ENCODE data around the gene LRFN2. TPM values are rescaled to one million over a fixed set of nuclear protein-coding genes. Genes with fewer than 3 reads are reported as not detected.

LRFN2 gene
- polyA plus RNA-seq, 1 of the 3 experiments (the other 2 are of a cell fraction) = 0.02 TPM

DNA sequence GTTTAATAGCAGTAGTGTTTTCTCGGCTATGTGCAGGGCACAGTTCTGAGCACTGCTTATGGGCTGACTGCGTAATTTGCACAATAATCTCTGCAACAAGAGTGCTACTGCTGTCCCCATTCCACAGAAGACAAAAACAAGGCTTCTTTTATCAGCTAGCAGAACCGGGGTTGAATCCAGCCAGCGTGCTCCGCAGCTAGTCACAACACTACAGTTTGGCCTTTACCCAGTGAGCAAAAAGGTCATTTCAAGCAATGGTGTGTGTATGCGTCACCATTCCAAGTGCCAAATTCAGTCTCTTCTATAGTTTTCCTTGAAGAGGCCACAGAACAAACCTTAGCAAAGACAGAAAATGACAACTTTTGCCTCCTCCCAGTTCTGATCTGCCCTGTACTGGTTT, 61.1 kb downstream of the LRFN2 start:
- H2AFZ ChIP-seq (ENCODE audit: low read depth) = no peak overlapping the region
- H3K9ac ChIP-seq = no peak overlapping the region
- H3F3A ChIP-seq (replicated peaks; ENCODE audit: insufficient read depth) = no peaks in the 10 kb centered on the region
- no peak overlapping the region for H3K4me3 ChIP-seq (ENCODE audit: low read depth in 2 of 2, low read length in 1 of 2)
- H3K79me2 ChIP-seq (ENCODE audit: insufficient read depth) = no peaks in the 10 kb centered on the region
- ChIA-PET POLR2A (no interaction called here), CTCF (interaction anchor here (1.0 kb wide), 1 partner anchor 18 kb away, joined by 3 read pairs; no protein-coding TSS in a partner anchor)
- no peaks in the 10 kb centered on the region for H3K9me2 ChIP-seq
- WGBS (ENCODE audit: low lambda C conversion rate) = 53% methylated on average over 5 of the region's 6 CpGs
- H3K4me1 ChIP-seq (ENCODE audit: control insufficient read depth in 1 of 2, insufficient read depth in 2 of 2, low read depth in 1 of 2, low read length in 1 of 2) = peaks cover 0 to 22% of the 10 kb centered on the region in 2 experiments; a peak in 1 of 4 replicates
- TF ChIP-seq SIN3A (IDR thresholded peaks at IDR 0.05; ENCODE audit: borderline replicate concordance, low read depth, low read length) (no peak), EP300 (IDR thresholded peaks at IDR 0.05; ENCODE audit: borderline replicate concordance in 1 of 2, low read depth in 1 of 2, low read length in 1 of 2) (no peak)
- no peak overlapping the region for H3K4me2 ChIP-seq
- H4K20me1 ChIP-seq (ENCODE audit: insufficient read depth) = no peaks in the 10 kb centered on the region
- H3K27ac ChIP-seq (ENCODE audit: low read depth in 2 of 2, low read length in 1 of 2) = no peak overlapping the region
- no peaks in the 10 kb centered on the region; the same call in 1 of the 2 replicates for H3K27me3 ChIP-seq (ENCODE audit: insufficient read depth)
- no peak for DNase-seq
- no peaks in the 10 kb centered on the region for H3K9me3 ChIP-seq
- H3K36me3 ChIP-seq (replicated peaks in 1 of 2; ENCODE audit: control insufficient read depth in 1 of 2, insufficient read depth in 2 of 2, low read length in 1 of 2) = no peaks in the 10 kb centered on the region

DNA sequence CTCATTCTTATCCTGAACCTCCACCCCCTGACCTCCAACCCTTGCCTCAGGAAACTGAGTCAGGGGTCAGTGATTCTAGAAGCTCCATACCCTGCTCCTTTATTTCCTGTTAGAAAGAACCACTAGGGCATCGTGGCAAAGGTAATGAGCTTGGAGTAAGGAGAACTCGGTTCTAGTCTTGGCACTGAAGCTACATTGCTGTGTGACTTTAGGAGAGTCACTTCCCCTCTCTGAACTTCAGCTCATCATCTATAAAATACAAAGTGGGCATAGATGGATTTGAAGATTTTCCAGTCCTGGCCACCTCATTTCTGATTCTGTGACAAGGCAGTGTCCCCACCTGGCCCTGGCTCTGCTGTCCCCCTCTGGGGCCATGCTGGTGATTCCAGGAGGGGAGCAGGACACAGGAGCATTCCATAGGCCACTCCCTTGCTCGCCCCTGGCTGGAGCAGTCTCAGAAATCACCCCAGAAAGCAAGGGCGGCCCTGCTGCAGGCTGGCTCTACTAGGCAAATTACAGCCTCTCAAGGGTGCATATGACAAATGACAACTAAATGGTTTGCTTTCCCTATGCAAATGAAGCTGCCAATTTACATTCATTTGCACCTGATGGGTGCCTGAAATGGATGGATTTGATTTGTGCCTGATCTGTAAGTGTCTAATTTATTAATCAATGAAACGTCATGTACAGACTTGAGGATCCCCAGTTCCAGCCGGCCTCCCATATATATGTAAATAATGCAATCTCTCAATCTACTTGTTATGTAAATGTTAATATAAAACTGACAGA, 62.2 kb downstream of the LRFN2 start:
- TF ChIP-seq SIN3A (IDR thresholded peaks at IDR 0.05; ENCODE audit: borderline replicate concordance, low read depth, low read length) (no peak), EZH2phosphoT487 (IDR thresholded peaks at IDR 0.05; ENCODE audit: borderline replicate concordance, low read depth) (no peak), TEAD4 (IDR thresholded peaks at IDR 0.05; ENCODE audit: borderline replicate concordance, insufficient read depth) (no peak)
- no peaks in the 10 kb centered on the region for H3K79me2 ChIP-seq (ENCODE audit: insufficient read depth)
- H3K4me1 ChIP-seq (ENCODE audit: control insufficient read depth in 1 of 2, insufficient read depth in 2 of 2, low read depth in 1 of 2, low read length in 1 of 2) = peaks cover 0 to 33% of the 10 kb centered on the region in 2 experiments; a peak in 1 of 4 replicates
- H3K27me3 ChIP-seq (ENCODE audit: insufficient read depth) = no peaks in the 10 kb centered on the region; the same call in 1 of the 2 replicates
- no peak overlapping the region for H2AFZ ChIP-seq (ENCODE audit: low read depth)
- H3K9me3 ChIP-seq = no peaks in the 10 kb centered on the region
- H3K9me2 ChIP-seq = no peaks in the 10 kb centered on the region
- no peaks in the 10 kb centered on the region for H3F3A ChIP-seq (replicated peaks; ENCODE audit: insufficient read depth)
- 29% methylated on average over 6 of the region's 6 CpGs for WGBS (ENCODE audit: low lambda C conversion rate)
- no peak for DNase-seq
- H4K20me1 ChIP-seq (ENCODE audit: insufficient read depth) = no peaks in the 10 kb centered on the region
- H3K9ac ChIP-seq = no peak overlapping the region
- H3K36me3 ChIP-seq (replicated peaks in 1 of 2; ENCODE audit: control insufficient read depth in 1 of 2, insufficient read depth in 2 of 2, low read length in 1 of 2) = no peaks in the 10 kb centered on the region
- ChIA-PET POLR2A (no interaction called here), CTCF (interaction anchor here (1.2 kb wide), 1 partner anchor 64 kb away, joined by 3 read pairs; no protein-coding TSS in a partner anchor)
- no peak overlapping the region for H3K27ac ChIP-seq (ENCODE audit: low read depth in 2 of 2, low read length in 1 of 2)
- H3K4me2 ChIP-seq = no peak overlapping the region
- H3K4me3 ChIP-seq (ENCODE audit: low read depth in 2 of 2, low read length in 1 of 2) = no peak overlapping the region

DNA sequence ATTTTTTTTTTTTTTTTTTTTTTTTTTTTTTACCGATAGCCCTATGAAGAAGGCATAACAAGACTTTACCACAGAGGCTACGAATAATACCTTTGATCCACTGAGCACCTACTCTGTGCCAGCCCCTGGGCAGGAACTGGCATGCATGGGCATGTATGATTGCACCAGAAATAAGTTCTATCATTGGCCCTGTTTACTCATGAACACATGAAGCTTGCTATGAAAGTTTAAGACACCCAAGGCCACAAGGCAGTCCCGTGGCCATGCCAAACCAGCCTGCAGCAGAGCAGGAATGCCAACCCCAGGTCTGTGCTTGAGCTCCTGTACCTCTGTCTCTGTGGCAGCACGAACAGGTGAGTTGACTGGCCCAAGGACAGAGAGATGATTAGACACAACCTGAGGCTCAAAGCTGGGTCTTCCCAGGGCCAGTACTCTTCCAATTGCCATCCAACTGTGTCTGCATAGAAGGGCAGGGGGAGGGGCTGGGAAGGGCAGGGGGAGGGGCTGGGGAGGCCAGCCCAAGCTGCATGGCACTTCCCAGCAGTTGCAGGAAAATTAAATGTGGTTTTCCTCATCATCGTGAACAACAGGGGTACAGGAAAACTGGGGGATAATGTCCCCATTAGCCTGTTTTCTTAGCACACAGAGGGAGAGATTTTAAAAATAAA, 63.5 kb downstream of the LRFN2 start:
- H4K20me1 ChIP-seq (ENCODE audit: insufficient read depth) = no peaks in the 10 kb centered on the region
- TF ChIP-seq, protein P1, sequence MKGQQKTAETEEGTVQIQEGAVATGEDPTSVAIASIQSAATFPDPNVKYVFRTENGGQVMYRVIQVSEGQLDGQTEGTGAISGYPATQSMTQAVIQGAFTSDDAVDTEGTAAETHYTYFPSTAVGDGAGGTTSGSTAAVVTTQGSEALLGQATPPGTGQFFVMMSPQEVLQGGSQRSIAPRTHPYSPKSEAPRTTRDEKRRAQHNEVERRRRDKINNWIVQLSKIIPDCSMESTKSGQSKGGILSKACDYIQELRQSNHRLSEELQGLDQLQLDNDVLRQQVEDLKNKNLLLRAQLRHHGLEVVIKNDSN (IDR thresholded peaks at IDR 0.05; ENCODE audit: borderline replicate concordance, low read depth) = no peak
- TF ChIP-seq EP300 (IDR thresholded peaks at IDR 0.05; ENCODE audit: borderline replicate concordance in 1 of 2, low read depth in 1 of 2, low read length in 1 of 2) (no peak), NFIC (IDR thresholded peaks at IDR 0.05; ENCODE audit: borderline replicate concordance) (no peak), GATA2 (CRISPR knock-in tag; IDR thresholded peaks at IDR 0.05) (no peak), GABPA (IDR thresholded peaks at IDR 0.05; ENCODE audit: low read depth) (no peak), POLR2AphosphoS5 (IDR thresholded peaks at IDR 0.05; ENCODE audit: low read depth, low read length) (no peak)
- TF ChIP-seq, protein P2, sequence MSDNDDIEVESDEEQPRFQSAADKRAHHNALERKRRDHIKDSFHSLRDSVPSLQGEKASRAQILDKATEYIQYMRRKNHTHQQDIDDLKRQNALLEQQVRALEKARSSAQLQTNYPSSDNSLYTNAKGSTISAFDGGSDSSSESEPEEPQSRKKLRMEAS (IDR thresholded peaks at IDR 0.05; ENCODE audit: low read depth) = no peak
- no peak overlapping the region for H3K27ac ChIP-seq (ENCODE audit: low read depth in 2 of 2, low read length in 1 of 2)
- CTCF ChIA-PET = no interaction called here
- no peaks in the 10 kb centered on the region for H3F3A ChIP-seq (replicated peaks; ENCODE audit: insufficient read depth)
- POLR2A ChIA-PET = no interaction called here
- H3K27me3 ChIP-seq (ENCODE audit: insufficient read depth) = no peaks in the 10 kb centered on the region; the same call in 1 of the 2 replicates
- no peaks in the 10 kb centered on the region for H3K9me3 ChIP-seq
- H3K4me1 ChIP-seq (ENCODE audit: control insufficient read depth in 1 of 2, insufficient read depth in 2 of 2, low read depth in 1 of 2, low read length in 1 of 2) = peaks cover 0 to 37% of the 10 kb centered on the region in 2 experiments; a peak in 1 of 4 replicates
- H3K4me3 ChIP-seq (ENCODE audit: low read depth in 2 of 2, low read length in 1 of 2) = no peak overlapping the region
- WGBS (ENCODE audit: low lambda C conversion rate) = 12% methylated on average over 5 of the region's 5 CpGs
- no peaks in the 10 kb centered on the region for H3K79me2 ChIP-seq (ENCODE audit: insufficient read depth)
- H2AFZ ChIP-seq (ENCODE audit: low read depth) = no peak overlapping the region
- H3K9me2 ChIP-seq = no peaks in the 10 kb centered on the region
- H3K9ac ChIP-seq = no peak overlapping the region
- H3K36me3 ChIP-seq (replicated peaks in 1 of 2; ENCODE audit: control insufficient read depth in 1 of 2, insufficient read depth in 2 of 2, low read length in 1 of 2) = no peaks in the 10 kb centered on the region
- DNase-seq = no peak
- no peak overlapping the region for H3K4me2 ChIP-seq
